ENCODE results near the gene PLCL1.

Gene PLCL1

GRCh38 chr2:197946562-197946961, 142.2 kb downstream of the PLCL1 start:
- Histone ChIP-seq H3K9ac (ENCODE audit: low read depth in 1 of 2, low read length in 2 of 2) (no peak overlapping the region), H3K36me3 (ENCODE audit: control insufficient read depth in 1 of 2, insufficient read depth in 2 of 2, low read length in 2 of 2) (no peaks in the 10 kb centered on the region), H3K27me3 (ENCODE audit: control insufficient read depth in 1 of 2, insufficient read depth in 2 of 2, low read length in 2 of 2) (no peaks in the 10 kb centered on the region), H3K9me3 (ENCODE audit: control insufficient read depth in 1 of 2, low read length in 2 of 2) (no peaks in the 10 kb centered on the region), H3K4me1 (ENCODE audit: control insufficient read depth in 1 of 2, insufficient read depth in 2 of 2, low read length in 2 of 2) (no peaks in the 10 kb centered on the region), H3K27ac (ENCODE audit: low read depth, low read length) (no peak overlapping the region), H3K4me3 (ENCODE audit: low read depth in 1 of 2, low read length in 2 of 2) (no peak overlapping the region)

GRCh38 chr2:197947219-197947757, 142.9 kb downstream of the PLCL1 start:
- no peak overlapping the region for H3K9ac ChIP-seq (ENCODE audit: low read depth in 1 of 2, low read length in 2 of 2)
- no peaks in the 10 kb centered on the region for H3K9me3 ChIP-seq (ENCODE audit: control insufficient read depth in 1 of 2, low read length in 2 of 2)
- no peaks in the 10 kb centered on the region for H3K4me1 ChIP-seq (ENCODE audit: control insufficient read depth in 1 of 2, insufficient read depth in 2 of 2, low read length in 2 of 2)
- no peak overlapping the region for H3K4me3 ChIP-seq (ENCODE audit: low read depth in 1 of 2, low read length in 2 of 2)
- no peaks in the 10 kb centered on the region for H3K36me3 ChIP-seq (ENCODE audit: control insufficient read depth in 1 of 2, insufficient read depth in 2 of 2, low read length in 2 of 2)
- no peaks in the 10 kb centered on the region for H3K27me3 ChIP-seq (ENCODE audit: control insufficient read depth in 1 of 2, insufficient read depth in 2 of 2, low read length in 2 of 2)
- H3K27ac ChIP-seq (ENCODE audit: low read depth, low read length): no peak overlapping the region

- Histone ChIP-seq H3K27me3 (ENCODE audit: control insufficient read depth in 1 of 2, insufficient read depth in 2 of 2, low read length in 2 of 2) (no peaks in the 10 kb centered on the region), H3K36me3 (ENCODE audit: control insufficient read depth in 1 of 2, insufficient read depth in 2 of 2, low read length in 2 of 2) (no peaks in the 10 kb centered on the region), H3K4me1 (ENCODE audit: control insufficient read depth in 1 of 2, insufficient read depth in 2 of 2, low read length in 2 of 2) (no peaks in the 10 kb centered on the region), H3K9me3 (ENCODE audit: control insufficient read depth in 1 of 2, low read length in 2 of 2) (no peaks in the 10 kb centered on the region), H3K9ac (ENCODE audit: low read depth in 1 of 2, low read length in 2 of 2) (no peak overlapping the region), H3K4me3 (ENCODE audit: low read depth in 1 of 2, low read length in 2 of 2) (no peak overlapping the region), H3K27ac (ENCODE audit: low read depth, low read length) (no peak overlapping the region)
These were observed 144.8 kb downstream of the PLCL1 start for GRCh38 chr2:197949224-197949623.

GRCh38 chr2:197950006-197950405, 145.6 kb downstream of the PLCL1 start:
- no peak overlapping the region for H3K27ac ChIP-seq (ENCODE audit: low read depth, low read length)
- no peaks in the 10 kb centered on the region for H3K9me3 ChIP-seq (ENCODE audit: control insufficient read depth in 1 of 2, low read length in 2 of 2)
- no peaks in the 10 kb centered on the region for H3K27me3 ChIP-seq (ENCODE audit: control insufficient read depth in 1 of 2, insufficient read depth in 2 of 2, low read length in 2 of 2)
- H3K4me3 ChIP-seq (ENCODE audit: low read depth in 1 of 2, low read length in 2 of 2): no peak overlapping the region
- H3K4me1 ChIP-seq (ENCODE audit: control insufficient read depth in 1 of 2, insufficient read depth in 2 of 2, low read length in 2 of 2): no peaks in the 10 kb centered on the region
- no peaks in the 10 kb centered on the region for H3K36me3 ChIP-seq (ENCODE audit: control insufficient read depth in 1 of 2, insufficient read depth in 2 of 2, low read length in 2 of 2)
- no peak overlapping the region for H3K9ac ChIP-seq (ENCODE audit: low read depth in 1 of 2, low read length in 2 of 2)

DNA sequence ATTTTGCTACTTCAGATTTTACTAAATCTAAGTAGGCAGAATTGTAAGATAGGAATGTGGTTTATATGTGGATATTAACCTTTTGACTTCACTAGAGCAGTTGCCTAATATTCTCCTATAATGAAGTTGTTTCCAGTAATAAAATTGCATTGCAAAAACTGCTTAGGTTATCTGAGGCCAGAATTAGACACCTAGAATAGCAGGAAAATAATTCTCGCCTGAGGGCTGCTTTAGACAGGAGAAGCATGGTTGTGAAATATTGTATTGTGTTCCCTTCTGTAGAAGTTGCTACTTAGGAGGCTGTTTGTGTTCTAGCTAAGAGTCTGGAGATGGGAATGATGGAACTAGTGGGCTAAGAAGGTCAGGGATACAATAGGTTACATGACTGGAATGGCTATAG, 146.3 kb downstream of the PLCL1 start:
- no peaks in the 10 kb centered on the region for H3K4me1 ChIP-seq (ENCODE audit: control insufficient read depth in 1 of 2, insufficient read depth in 2 of 2, low read length in 2 of 2)
- no peaks in the 10 kb centered on the region for H3K27me3 ChIP-seq (ENCODE audit: control insufficient read depth in 1 of 2, insufficient read depth in 2 of 2, low read length in 2 of 2)
- no peak overlapping the region for H3K9ac ChIP-seq (ENCODE audit: low read depth in 1 of 2, low read length in 2 of 2)
- H3K27ac ChIP-seq (ENCODE audit: low read depth, low read length): no peak overlapping the region
- no peaks in the 10 kb centered on the region for H3K36me3 ChIP-seq (ENCODE audit: control insufficient read depth in 1 of 2, insufficient read depth in 2 of 2, low read length in 2 of 2)
- H3K9me3 ChIP-seq (ENCODE audit: control insufficient read depth in 1 of 2, low read length in 2 of 2): no peaks in the 10 kb centered on the region
- no peak overlapping the region for H3K4me3 ChIP-seq (ENCODE audit: low read depth in 1 of 2, low read length in 2 of 2)

DNA sequence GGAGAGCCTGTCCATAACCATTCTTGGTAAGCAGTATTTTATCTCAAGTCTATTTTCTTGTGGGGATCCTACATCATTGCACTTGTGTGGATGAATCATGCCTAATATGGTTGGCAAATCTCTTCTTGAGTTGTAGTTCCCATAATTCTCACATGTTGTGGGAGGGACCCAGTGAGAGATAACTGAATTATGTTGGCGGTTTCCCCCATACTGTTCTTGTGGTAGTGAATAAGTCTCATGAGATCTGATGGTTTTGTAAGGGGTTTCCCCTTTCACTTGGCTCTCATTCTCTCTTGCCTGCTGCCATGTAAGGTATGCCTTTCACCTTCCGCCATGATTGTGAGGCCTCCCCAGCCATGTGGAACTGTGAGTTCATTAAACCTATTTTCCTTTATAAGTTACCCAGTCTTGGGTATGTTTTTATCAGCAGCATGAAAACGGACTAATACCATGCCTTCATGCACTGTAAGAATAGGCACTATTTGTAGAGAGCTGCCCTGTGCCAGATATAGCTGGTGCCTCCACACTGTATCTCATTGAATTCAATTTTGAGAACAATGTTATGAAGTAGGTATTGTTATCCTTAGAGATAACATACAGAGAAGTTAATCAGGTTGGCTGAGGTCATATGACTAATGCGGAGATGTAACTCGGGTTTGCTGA, 148.3 kb downstream of the PLCL1 start:
- Histone ChIP-seq H3K4me3 (ENCODE audit: low read depth in 1 of 2, low read length in 2 of 2) (no peak overlapping the region), H3K27ac (ENCODE audit: low read depth, low read length) (no peak overlapping the region), H3K4me1 (ENCODE audit: control insufficient read depth in 1 of 2, insufficient read depth in 2 of 2, low read length in 2 of 2) (no peaks in the 10 kb centered on the region), H3K9ac (ENCODE audit: low read depth in 1 of 2, low read length in 2 of 2) (no peak overlapping the region), H3K9me3 (ENCODE audit: control insufficient read depth in 1 of 2, low read length in 2 of 2) (no peaks in the 10 kb centered on the region), H3K27me3 (ENCODE audit: control insufficient read depth in 1 of 2, insufficient read depth in 2 of 2, low read length in 2 of 2) (no peaks in the 10 kb centered on the region), H3K36me3 (ENCODE audit: control insufficient read depth in 1 of 2, insufficient read depth in 2 of 2, low read length in 2 of 2) (no peaks in the 10 kb centered on the region)

- H3K27ac ChIP-seq (ENCODE audit: low read depth, low read length): no peak overlapping the region
These were observed 149.9 kb downstream of the PLCL1 start for GRCh38 chr2:197954328-197954727.

GRCh38 chr2:197958592-197959150, 154.3 kb downstream of the PLCL1 start:
- Histone ChIP-seq H3K36me3 (ENCODE audit: control insufficient read depth in 1 of 2, insufficient read depth in 2 of 2, low read length in 2 of 2) (no peaks in the 10 kb centered on the region), H3K4me1 (ENCODE audit: control insufficient read depth in 1 of 2, insufficient read depth in 2 of 2, low read length in 2 of 2) (no peaks in the 10 kb centered on the region), H3K27me3 (ENCODE audit: control insufficient read depth in 1 of 2, insufficient read depth in 2 of 2, low read length in 2 of 2) (no peaks in the 10 kb centered on the region), H3K9me3 (ENCODE audit: control insufficient read depth in 1 of 2, low read length in 2 of 2) (no peaks in the 10 kb centered on the region), H3K9ac (ENCODE audit: low read depth in 1 of 2, low read length in 2 of 2) (no peak overlapping the region), H3K27ac (ENCODE audit: low read depth, low read length) (no peak overlapping the region), H3K4me3 (ENCODE audit: low read depth in 1 of 2, low read length in 2 of 2) (no peak overlapping the region)

More at GRCh38 chr2:197954328-197954727, 149.9 kb downstream of the PLCL1 start:
- Histone ChIP-seq H3K36me3 (ENCODE audit: control insufficient read depth in 1 of 2, insufficient read depth in 2 of 2, low read length in 2 of 2) (no peaks in the 10 kb centered on the region), H3K4me3 (ENCODE audit: low read depth in 1 of 2, low read length in 2 of 2) (no peak overlapping the region), H3K4me1 (ENCODE audit: control insufficient read depth in 1 of 2, insufficient read depth in 2 of 2, low read length in 2 of 2) (no peaks in the 10 kb centered on the region), H3K9ac (ENCODE audit: low read depth in 1 of 2, low read length in 2 of 2) (no peak overlapping the region), H3K9me3 (ENCODE audit: control insufficient read depth in 1 of 2, low read length in 2 of 2) (no peaks in the 10 kb centered on the region), H3K27me3 (ENCODE audit: control insufficient read depth in 1 of 2, insufficient read depth in 2 of 2, low read length in 2 of 2) (no peaks in the 10 kb centered on the region)

- no peaks in the 10 kb centered on the region for H3K9me3 ChIP-seq (ENCODE audit: control insufficient read depth in 1 of 2, low read length in 2 of 2)
- no peaks in the 10 kb centered on the region for H3K36me3 ChIP-seq (ENCODE audit: control insufficient read depth in 1 of 2, insufficient read depth in 2 of 2, low read length in 2 of 2)
- no peaks in the 10 kb centered on the region for H3K4me1 ChIP-seq (ENCODE audit: control insufficient read depth in 1 of 2, insufficient read depth in 2 of 2, low read length in 2 of 2)
- no peak overlapping the region for H3K9ac ChIP-seq (ENCODE audit: low read depth in 1 of 2, low read length in 2 of 2)
- no peaks in the 10 kb centered on the region for H3K27me3 ChIP-seq (ENCODE audit: control insufficient read depth in 1 of 2, insufficient read depth in 2 of 2, low read length in 2 of 2)
- H3K4me3 ChIP-seq (ENCODE audit: low read depth in 1 of 2, low read length in 2 of 2): no peak overlapping the region
- H3K27ac ChIP-seq (ENCODE audit: low read depth, low read length): no peak overlapping the region
These were observed 155.0 kb downstream of the PLCL1 start for GRCh38 chr2:197959383-197959782.

DNA sequence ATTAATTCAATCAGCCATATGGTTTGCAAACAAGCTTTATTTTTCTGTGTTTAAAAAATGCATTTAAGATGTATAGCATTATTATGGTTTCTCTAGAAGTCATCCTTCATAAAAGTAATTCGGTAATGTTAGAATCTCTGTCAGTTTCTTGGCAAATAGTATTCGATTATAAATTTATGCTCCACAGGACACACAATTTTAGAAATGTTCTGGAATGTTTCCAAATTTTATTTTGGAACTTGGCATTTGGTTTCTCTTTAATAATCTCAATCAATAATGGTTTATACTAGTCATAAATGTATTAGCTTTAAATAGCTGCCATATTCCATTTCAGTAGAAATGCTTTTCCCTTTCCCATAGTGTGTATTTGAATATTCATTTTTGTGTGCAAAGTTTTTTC, 156.4 kb downstream of the PLCL1 start:
- no peaks in the 10 kb centered on the region for H3K27me3 ChIP-seq (ENCODE audit: control insufficient read depth in 1 of 2, insufficient read depth in 2 of 2, low read length in 2 of 2)
- no peak overlapping the region for H3K27ac ChIP-seq (ENCODE audit: low read depth, low read length)
- H3K9ac ChIP-seq (ENCODE audit: low read depth in 1 of 2, low read length in 2 of 2): no peak overlapping the region
- no peaks in the 10 kb centered on the region for H3K4me1 ChIP-seq (ENCODE audit: control insufficient read depth in 1 of 2, insufficient read depth in 2 of 2, low read length in 2 of 2)
- H3K9me3 ChIP-seq (ENCODE audit: control insufficient read depth in 1 of 2, low read length in 2 of 2): peaks cover 0 to 3% of the 10 kb centered on the region in 2 donors
- no peak overlapping the region for H3K4me3 ChIP-seq (ENCODE audit: low read depth in 1 of 2, low read length in 2 of 2)
- no peaks in the 10 kb centered on the region for H3K36me3 ChIP-seq (ENCODE audit: control insufficient read depth in 1 of 2, insufficient read depth in 2 of 2, low read length in 2 of 2)
